ENCODE data around the gene YWHAG. TPM values are rescaled to one million over a fixed set of nuclear protein-coding genes. Genes with fewer than 3 reads are reported as not detected.

Gene YWHAG
- total RNA-seq, 1 experiment from 2014 or later: 192 TPM

DNA sequence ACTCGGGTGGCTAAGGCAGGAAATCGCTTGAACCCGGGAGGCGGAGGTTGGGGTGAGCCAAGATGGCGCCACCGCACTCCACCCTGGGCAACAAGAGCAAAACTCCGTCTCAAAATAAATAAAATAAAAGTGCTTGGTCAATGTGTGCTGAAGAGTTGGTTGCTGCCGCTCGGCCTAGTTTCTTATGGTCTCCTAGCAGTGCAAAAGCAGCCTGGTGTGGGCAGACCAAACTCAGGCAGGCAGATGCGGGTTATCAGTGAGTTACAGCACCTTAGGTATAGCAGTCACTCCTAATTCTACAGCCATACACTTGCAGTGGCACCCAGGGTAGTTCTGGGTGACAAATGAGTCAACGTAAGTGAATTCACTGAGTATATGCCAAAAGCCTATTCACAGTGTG lies 33.7 kb downstream of the YWHAG start:
- Mint-ChIP-seq H3K36me3 (peaks cover 47% of the 10 kb centered on the region), H3K27ac (no peak overlapping the region), H3K27me3 (ENCODE audit: low read depth) (no peaks in the 10 kb centered on the region), H3K4me3 (no peak overlapping the region), H3K4me1 (no peaks in the 10 kb centered on the region), H3K9me3 (no peaks in the 10 kb centered on the region)
- POLR2A ChIA-PET: interaction anchor here (1.3 kb wide), 1 partner anchor 34 kb away, joined by 6 read pairs; the partner anchor contains the start of gene YWHAG
- ATAC-seq (no peak), DNase-seq (ENCODE audit: low spot score) (no peak)
- CTCF ChIA-PET: no interaction called here
- TF ChIP-seq, protein P1, sequence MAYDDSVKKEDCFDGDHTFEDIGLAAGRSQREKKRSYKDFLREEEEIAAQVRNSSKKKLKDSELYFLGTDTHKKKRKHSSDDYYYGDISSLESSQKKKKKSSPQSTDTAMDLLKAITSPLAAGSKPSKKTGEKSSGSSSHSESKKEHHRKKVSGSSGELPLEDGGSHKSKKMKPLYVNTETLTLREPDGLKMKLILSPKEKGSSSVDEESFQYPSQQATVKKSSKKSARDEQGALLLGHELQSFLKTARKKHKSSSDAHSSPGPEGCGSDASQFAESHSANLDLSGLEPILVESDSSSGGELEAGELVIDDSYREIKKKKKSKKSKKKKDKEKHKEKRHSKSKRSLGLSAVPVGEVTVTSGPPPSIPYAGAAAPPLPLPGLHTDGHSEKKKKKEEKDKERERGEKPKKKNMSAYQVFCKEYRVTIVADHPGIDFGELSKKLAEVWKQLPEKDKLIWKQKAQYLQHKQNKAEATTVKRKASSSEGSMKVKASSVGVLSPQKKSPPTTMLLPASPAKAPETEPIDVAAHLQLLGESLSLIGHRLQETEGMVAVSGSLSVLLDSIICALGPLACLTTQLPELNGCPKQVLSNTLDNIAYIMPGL (CRISPR knock-in tag; IDR thresholded peaks at IDR 0.05): no peak
- TF ChIP-seq CREB1 (CRISPR knock-in tag; IDR thresholded peaks at IDR 0.05): no peak
- TF ChIP-seq, protein P2, sequence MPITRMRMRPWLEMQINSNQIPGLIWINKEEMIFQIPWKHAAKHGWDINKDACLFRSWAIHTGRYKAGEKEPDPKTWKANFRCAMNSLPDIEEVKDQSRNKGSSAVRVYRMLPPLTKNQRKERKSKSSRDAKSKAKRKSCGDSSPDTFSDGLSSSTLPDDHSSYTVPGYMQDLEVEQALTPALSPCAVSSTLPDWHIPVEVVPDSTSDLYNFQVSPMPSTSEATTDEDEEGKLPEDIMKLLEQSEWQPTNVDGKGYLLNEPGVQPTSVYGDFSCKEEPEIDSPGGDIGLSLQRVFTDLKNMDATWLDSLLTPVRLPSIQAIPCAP (CRISPR knock-in tag; IDR thresholded peaks at IDR 0.05): no peak
- TF ChIP-seq, protein P3, sequence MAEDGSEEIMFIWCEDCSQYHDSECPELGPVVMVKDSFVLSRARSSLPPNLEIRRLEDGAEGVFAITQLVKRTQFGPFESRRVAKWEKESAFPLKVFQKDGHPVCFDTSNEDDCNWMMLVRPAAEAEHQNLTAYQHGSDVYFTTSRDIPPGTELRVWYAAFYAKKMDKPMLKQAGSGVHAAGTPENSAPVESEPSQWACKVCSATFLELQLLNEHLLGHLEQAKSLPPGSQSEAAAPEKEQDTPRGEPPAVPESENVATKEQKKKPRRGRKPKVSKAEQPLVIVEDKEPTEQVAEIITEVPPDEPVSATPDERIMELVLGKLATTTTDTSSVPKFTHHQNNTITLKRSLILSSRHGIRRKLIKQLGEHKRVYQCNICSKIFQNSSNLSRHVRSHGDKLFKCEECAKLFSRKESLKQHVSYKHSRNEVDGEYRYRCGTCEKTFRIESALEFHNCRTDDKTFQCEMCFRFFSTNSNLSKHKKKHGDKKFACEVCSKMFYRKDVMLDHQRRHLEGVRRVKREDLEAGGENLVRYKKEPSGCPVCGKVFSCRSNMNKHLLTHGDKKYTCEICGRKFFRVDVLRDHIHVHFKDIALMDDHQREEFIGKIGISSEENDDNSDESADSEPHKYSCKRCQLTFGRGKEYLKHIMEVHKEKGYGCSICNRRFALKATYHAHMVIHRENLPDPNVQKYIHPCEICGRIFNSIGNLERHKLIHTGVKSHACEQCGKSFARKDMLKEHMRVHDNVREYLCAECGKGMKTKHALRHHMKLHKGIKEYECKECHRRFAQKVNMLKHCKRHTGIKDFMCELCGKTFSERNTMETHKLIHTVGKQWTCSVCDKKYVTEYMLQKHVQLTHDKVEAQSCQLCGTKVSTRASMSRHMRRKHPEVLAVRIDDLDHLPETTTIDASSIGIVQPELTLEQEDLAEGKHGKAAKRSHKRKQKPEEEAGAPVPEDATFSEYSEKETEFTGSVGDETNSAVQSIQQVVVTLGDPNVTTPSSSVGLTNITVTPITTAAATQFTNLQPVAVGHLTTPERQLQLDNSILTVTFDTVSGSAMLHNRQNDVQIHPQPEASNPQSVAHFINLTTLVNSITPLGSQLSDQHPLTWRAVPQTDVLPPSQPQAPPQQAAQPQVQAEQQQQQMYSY (CRISPR knock-in tag; IDR thresholded peaks at IDR 0.05): no peak

DNA sequence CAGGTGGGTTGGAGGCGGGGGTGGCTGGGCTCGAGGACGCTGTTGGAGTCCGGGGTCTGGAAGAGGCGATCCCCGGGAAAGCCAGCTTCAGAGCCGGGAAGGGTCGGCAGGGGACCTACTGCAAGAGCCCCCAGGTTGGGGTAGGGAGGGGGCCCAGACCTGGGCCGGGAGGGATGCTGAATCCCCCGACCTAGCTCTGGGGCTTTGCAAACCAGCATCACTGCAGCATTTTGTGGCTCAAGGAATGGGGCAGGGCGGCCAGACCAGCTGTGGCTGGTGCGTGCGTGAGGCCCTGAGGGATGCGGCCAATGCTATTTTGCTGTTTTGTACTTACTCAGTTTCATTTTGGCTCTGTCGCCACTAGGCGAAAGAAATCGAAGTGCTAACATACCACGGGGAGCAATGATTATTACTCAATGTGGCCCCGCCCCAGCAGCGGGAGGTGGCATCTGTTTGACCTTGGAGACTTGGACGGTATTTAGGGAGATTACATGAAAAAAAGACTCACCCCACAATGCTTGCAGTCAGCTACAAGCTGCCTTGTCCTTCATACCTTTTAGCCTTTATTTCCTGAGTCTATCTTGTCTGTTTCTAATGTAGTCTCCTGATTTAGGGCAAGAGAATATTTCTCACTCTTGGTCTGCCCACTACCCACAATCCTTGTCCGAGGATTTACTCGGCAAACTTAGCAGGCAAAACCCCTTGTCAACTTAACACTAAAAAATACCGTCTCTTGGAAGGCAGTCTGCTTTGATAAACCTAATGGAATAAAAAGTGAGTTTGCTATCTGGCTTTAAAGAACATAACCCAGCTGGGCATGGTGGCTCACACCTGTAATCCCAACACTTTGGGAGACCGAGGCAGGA lies 40.1 kb downstream of the YWHAG start:
- Mint-ChIP-seq H3K27me3 (ENCODE audit: low read depth) (no peaks in the 10 kb centered on the region), H3K4me1 (peaks cover 24% of the 10 kb centered on the region), H3K9me3 (no peaks in the 10 kb centered on the region), H3K4me3 (peak overlapping the region; percentile 87), H3K36me3 (no peaks in the 10 kb centered on the region), H3K27ac (peak overlapping the region; percentile 96)
- ATAC-seq (peak; percentile 11), DNase-seq (ENCODE audit: low spot score) (peak; percentile 62)
- ChIA-PET CTCF (interaction anchor here (0.8 to 3.0 kb wide), 20 partner anchors 10 to 452 kb away, joined by 3 to 19 read pairs (median 4); partner anchors contain the start of genes MDH2 and STYXL1), POLR2A (interaction anchor here (0.5 to 2.8 kb wide), 23 partner anchors 12 to 477 kb away, joined by 3 to 17 read pairs (median 4); partner anchors contain the start of genes MDH2, SSC4D, STYXL1 and YWHAG)
- TF ChIP-seq CREB1 (CRISPR knock-in tag; IDR thresholded peaks at IDR 0.05) (no peak), ESRRA (CRISPR knock-in tag; IDR thresholded peaks at IDR 0.05; ENCODE audit: borderline replicate concordance) (0 out of 2 replicates have a peak, but pooled peaks have one; percentile 62), NR3C1 (CRISPR knock-in tag; conservative IDR thresholded peaks at IDR 0.05; ENCODE audit: low read depth) (no peak), NFE2L1 (CRISPR knock-in tag; IDR thresholded peaks at IDR 0.05) (0 out of 2 replicates have a peak, but pooled peaks have one; percentile 40), EMX1 (CRISPR knock-in tag; IDR thresholded peaks at IDR 0.05) (0 out of 2 replicates have a peak, but pooled peaks have one; percentile 11), FOXP1 (CRISPR knock-in tag; IDR thresholded peaks at IDR 0.05; ENCODE audit: borderline replicate concordance) (peak; percentile 25; the same call in 1 of the 2 replicates), TCF7 (CRISPR knock-in tag; IDR thresholded peaks at IDR 0.05; ENCODE audit: low read depth) (0 out of 2 replicates have a peak, but pooled peaks have one; percentile 29)

DNA sequence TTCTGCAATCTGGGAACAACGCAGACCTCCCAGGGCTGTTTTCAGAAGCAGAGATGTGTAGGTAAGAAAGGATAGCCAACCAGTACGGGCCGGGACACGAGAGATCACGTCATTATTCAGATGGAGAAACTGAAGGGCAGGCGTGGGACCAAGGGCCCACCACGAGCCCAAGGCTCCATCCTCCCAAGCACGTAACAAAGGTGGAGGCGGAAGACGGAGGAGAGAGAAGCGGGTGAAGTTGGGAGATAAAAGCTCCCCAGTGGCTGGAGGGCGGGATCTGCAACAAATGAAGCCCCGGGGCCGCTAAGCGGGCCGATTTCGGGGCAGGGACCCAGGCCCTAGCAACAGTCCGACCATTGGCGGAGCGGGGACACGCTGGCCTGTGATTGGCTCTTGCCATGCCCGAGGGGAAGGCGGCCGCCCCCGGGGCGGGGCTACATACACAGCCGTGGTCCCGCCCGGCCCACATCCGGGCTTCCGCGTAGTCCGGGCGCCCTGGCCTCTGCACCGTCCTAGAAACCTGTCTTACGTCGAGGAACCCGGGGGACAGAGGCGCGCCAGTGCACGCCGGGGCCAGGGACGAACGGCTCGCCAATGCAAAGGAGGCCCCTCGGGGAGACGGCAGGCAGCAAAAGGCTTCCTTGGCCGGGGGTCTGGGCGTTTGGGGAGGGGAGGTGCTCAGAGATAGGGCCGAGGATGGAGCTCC lies 40.9 kb downstream of the YWHAG start:
- H3K4me1 Mint-ChIP-seq: peaks cover 26% of the 10 kb centered on the region
- ChIA-PET CTCF (interaction anchor here (0.6 to 3.0 kb wide), 23 partner anchors 9 to 451 kb away, joined by 3 to 19 read pairs (median 3); partner anchors contain the start of genes MDH2 and STYXL1), POLR2A (interaction anchor here (0.5 to 2.8 kb wide), 24 partner anchors 11 to 476 kb away, joined by 3 to 17 read pairs (median 4); partner anchors contain the start of genes MDH2, SSC4D, STYXL1 and YWHAG)
- no peaks in the 10 kb centered on the region for H3K9me3 Mint-ChIP-seq
- H3K27ac Mint-ChIP-seq: peak overlapping the region; percentile 99
- H3K4me3 Mint-ChIP-seq: peak overlapping the region; percentile 87
- DNase-seq (ENCODE audit: low spot score) (peak; percentile 99), ATAC-seq (peak; percentile 84)
- H3K36me3 Mint-ChIP-seq: no peaks in the 10 kb centered on the region
- H3K27me3 Mint-ChIP-seq (ENCODE audit: low read depth): no peaks in the 10 kb centered on the region
- TF ChIP-seq ETV6 (CRISPR knock-in tag; IDR thresholded peaks at IDR 0.05) (peak; percentile 68; the same call in 1 of the 2 replicates), JAZF1 (CRISPR knock-in tag; IDR thresholded peaks at IDR 0.05) (no peak)
- TF ChIP-seq, protein P4, sequence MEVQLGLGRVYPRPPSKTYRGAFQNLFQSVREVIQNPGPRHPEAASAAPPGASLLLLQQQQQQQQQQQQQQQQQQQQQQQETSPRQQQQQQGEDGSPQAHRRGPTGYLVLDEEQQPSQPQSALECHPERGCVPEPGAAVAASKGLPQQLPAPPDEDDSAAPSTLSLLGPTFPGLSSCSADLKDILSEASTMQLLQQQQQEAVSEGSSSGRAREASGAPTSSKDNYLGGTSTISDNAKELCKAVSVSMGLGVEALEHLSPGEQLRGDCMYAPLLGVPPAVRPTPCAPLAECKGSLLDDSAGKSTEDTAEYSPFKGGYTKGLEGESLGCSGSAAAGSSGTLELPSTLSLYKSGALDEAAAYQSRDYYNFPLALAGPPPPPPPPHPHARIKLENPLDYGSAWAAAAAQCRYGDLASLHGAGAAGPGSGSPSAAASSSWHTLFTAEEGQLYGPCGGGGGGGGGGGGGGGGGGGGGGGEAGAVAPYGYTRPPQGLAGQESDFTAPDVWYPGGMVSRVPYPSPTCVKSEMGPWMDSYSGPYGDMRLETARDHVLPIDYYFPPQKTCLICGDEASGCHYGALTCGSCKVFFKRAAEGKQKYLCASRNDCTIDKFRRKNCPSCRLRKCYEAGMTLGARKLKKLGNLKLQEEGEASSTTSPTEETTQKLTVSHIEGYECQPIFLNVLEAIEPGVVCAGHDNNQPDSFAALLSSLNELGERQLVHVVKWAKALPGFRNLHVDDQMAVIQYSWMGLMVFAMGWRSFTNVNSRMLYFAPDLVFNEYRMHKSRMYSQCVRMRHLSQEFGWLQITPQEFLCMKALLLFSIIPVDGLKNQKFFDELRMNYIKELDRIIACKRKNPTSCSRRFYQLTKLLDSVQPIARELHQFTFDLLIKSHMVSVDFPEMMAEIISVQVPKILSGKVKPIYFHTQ (CRISPR knock-in tag; IDR thresholded peaks at IDR 0.05): no peak
- TF ChIP-seq, protein P5, sequence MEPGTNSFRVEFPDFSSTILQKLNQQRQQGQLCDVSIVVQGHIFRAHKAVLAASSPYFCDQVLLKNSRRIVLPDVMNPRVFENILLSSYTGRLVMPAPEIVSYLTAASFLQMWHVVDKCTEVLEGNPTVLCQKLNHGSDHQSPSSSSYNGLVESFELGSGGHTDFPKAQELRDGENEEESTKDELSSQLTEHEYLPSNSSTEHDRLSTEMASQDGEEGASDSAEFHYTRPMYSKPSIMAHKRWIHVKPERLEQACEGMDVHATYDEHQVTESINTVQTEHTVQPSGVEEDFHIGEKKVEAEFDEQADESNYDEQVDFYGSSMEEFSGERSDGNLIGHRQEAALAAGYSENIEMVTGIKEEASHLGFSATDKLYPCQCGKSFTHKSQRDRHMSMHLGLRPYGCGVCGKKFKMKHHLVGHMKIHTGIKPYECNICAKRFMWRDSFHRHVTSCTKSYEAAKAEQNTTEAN (CRISPR knock-in tag; IDR thresholded peaks at IDR 0.05): no peak; the same call in 1 of the 2 replicates
- TF ChIP-seq, protein P6, sequence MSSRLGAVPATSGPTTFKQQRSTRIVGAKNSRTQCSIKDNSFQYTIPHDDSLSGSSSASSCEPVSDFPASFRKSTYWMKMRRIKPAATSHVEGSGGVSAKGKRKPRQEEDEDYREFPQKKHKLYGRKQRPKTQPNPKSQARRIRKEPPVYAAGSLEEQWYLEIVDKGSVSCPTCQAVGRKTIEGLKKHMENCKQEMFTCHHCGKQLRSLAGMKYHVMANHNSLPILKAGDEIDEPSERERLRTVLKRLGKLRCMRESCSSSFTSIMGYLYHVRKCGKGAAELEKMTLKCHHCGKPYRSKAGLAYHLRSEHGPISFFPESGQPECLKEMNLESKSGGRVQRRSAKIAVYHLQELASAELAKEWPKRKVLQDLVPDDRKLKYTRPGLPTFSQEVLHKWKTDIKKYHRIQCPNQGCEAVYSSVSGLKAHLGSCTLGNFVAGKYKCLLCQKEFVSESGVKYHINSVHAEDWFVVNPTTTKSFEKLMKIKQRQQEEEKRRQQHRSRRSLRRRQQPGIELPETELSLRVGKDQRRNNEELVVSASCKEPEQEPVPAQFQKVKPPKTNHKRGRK (CRISPR knock-in tag; IDR thresholded peaks at IDR 0.05; ENCODE audit: borderline replicate concordance): no peak
